GM12872 (cell line): ENCODE results near the gene SNX2.

Source experiments
- TF ChIP-seq, protein P1 (sequence below): IDR thresholded peaks from 3 replicates; pipeline ENCODE4 v1.5.1; 2011; ENCODE audit warnings: low read depth, mild to moderate bottlenecking, low read length, moderate library complexity; ENCODE audit not compliant: insufficient read depth

Gene SNX2

DNA sequence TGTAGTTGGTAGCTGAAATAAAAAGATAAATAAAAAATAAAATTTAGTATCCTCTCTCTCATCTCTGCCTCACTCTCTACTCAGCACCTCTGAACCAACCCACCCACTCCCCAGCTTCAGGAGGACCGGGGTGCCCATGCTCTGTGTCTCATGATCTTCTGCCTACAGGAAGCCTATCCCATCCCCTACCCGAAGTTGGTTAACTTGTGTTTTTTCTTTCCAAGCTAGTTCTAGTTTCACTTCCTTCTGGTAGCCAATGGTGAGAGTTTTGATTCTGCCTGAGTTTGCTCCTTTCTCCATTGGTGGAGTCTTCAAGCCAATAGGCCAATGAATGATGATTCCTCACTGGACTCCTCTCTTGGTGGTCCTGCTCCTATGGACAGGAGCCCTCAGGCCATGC, 102.6 kb downstream of the SNX2 start:
- TF ChIP-seq, protein P1, sequence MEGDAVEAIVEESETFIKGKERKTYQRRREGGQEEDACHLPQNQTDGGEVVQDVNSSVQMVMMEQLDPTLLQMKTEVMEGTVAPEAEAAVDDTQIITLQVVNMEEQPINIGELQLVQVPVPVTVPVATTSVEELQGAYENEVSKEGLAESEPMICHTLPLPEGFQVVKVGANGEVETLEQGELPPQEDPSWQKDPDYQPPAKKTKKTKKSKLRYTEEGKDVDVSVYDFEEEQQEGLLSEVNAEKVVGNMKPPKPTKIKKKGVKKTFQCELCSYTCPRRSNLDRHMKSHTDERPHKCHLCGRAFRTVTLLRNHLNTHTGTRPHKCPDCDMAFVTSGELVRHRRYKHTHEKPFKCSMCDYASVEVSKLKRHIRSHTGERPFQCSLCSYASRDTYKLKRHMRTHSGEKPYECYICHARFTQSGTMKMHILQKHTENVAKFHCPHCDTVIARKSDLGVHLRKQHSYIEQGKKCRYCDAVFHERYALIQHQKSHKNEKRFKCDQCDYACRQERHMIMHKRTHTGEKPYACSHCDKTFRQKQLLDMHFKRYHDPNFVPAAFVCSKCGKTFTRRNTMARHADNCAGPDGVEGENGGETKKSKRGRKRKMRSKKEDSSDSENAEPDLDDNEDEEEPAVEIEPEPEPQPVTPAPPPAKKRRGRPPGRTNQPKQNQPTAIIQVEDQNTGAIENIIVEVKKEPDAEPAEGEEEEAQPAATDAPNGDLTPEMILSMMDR: no peak

DNA sequence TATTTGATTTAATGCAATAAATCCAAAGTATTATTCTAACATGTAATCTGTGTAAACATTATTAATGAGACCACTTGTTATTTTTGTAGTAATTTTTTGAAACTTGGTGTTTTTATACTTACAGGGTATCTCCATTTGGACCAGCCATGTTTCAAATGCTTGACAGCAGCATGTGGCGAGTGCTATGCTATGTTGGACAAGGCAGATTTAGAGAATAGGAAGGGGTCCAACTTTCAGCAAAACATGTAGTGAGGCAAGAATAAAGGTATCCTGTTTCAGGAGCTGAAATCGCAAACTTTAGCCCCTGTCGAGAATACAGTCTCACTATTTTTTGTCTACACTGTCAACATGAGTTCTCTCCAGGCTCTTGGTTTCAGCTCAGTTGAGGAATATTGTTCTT, 104.2 kb downstream of the SNX2 start:
- TF ChIP-seq, protein P1: no peak
